H1 (cell line): Measurements from ENCODE around the gene BRD7. TPM values are rescaled to one million over a fixed set of nuclear protein-coding genes. Genes with fewer than 3 reads are reported as not detected.

ENCODE experiments used
- CTCF ChIA-PET: fragments of 300-600 bp; sonication (Branson Sonifier 250); formaldehyde crosslinking; loops from one replicate; lab custom pipeline; 2021; ENCODE audit not compliant: partially characterized antibody; lab: Charles Lee
- POLR2A ChIA-PET: fragments of 300-600 bp; sonication (Branson Sonifier 250); formaldehyde crosslinking; loops from one replicate; lab custom pipeline; 2021; ENCODE audit warnings: inconsistent platforms; ENCODE audit not compliant: partially characterized antibody; lab: Charles Lee
- DNase-seq, 2 experiments: peaks; one replicate each; pipeline versions ENCODE4 v3.0.0 to v3.0.0-alpha.2; 2010 to 2022; ENCODE audit warnings: low spot score in 2 of 2, low read depth in 1 of 2, mixed read lengths in 1 of 2
- FAIRE-seq: peaks from 2 replicates; lab custom pipeline; 2011; peaks lifted over from hg19 to GRCh38; lab: Jason Lieb, UNC
- H2AFZ ChIP-seq: 2 replicates; pipeline ENCODE4 v1.8.1; 2012; ENCODE audit warnings: low read length, inconsistent platforms
- H2AK5ac ChIP-seq: 2 replicates; pipeline ENCODE4 v1.6.1; 2013; ENCODE audit warnings: low read depth, low read length
- H2BK120ac ChIP-seq: replicated peaks from 2 replicates; pipeline ENCODE3; 2013; ENCODE audit warnings: low read depth, low read length, inconsistent platforms
- H2BK12ac ChIP-seq: 2 replicates; pipeline ENCODE4 v1.6.1; 2013; ENCODE audit warnings: low read depth, low read length
- H2BK15ac ChIP-seq: 2 replicates; pipeline ENCODE4 v1.6.1; 2013; ENCODE audit warnings: low read length
- H2BK20ac ChIP-seq: 2 replicates; pipeline ENCODE4 v1.6.1; 2013; ENCODE audit warnings: low read length
- H2BK5ac ChIP-seq: 2 replicates; pipeline ENCODE4 v1.6.1; 2013; ENCODE audit warnings: low read depth, low read length
- H3K14ac ChIP-seq: 2 replicates; pipeline ENCODE4 v1.6.1; 2013; ENCODE audit warnings: inconsistent platforms; ENCODE audit not compliant: insufficient read length
- H3K18ac ChIP-seq: 2 replicates; pipeline ENCODE4 v1.6.1; 2013; ENCODE audit warnings: low read length; ENCODE audit errors: extremely low read depth
- H3K23ac ChIP-seq: 2 replicates; pipeline ENCODE4 v1.6.1; 2013; ENCODE audit warnings: inconsistent platforms; ENCODE audit not compliant: insufficient read length
- H3K23me2 ChIP-seq: 2 replicates; pipeline ENCODE4 v1.6.1; 2013; ENCODE audit warnings: low read depth, low read length
- H3K27ac ChIP-seq: 2 replicates; pipeline ENCODE4 v1.6.1; 2011; ENCODE audit warnings: low read depth, low read length, inconsistent platforms
- H3K27me3 ChIP-seq, 4 experiments: replicated peaks in 1 of 4; 1 replicate in 1 of 4; 2 replicates in 3 of 4; pipeline versions ENCODE4 v1.6.1 to v1.8.1; 2011 to 2013; ENCODE audit warnings: low read length in 3 of 4, mild to moderate bottlenecking in 3 of 4, inconsistent platforms in 2 of 4, mixed read lengths in 2 of 4, moderate library complexity in 1 of 4; ENCODE audit not compliant: control insufficient read depth in 3 of 4, insufficient read depth in 3 of 4; ENCODE audit errors: extremely low read depth in 1 of 4
- H3K36me3 ChIP-seq, 4 experiments: 2 replicates each; pipeline versions ENCODE4 v1.6.1 to v1.8.1; 2011 to 2013; ENCODE audit warnings: mild to moderate bottlenecking in 4 of 4, low read length in 3 of 4, moderate library complexity in 2 of 4, control low read depth in 1 of 4, inconsistent platforms in 1 of 4; ENCODE audit not compliant: insufficient read depth in 4 of 4, control insufficient read depth in 2 of 4
- H3K4ac ChIP-seq: replicated peaks from 2 replicates; pipeline ENCODE3; 2013; ENCODE audit warnings: low read length, low read depth, mixed read lengths, inconsistent platforms; ENCODE audit not compliant: insufficient read length
- H3K4me1 ChIP-seq, 4 experiments: replicated peaks in 1 of 4; 1 replicate in 1 of 4; 2 replicates in 3 of 4; pipeline versions ENCODE4 v1.6.1 to v1.8.1; 2011 to 2013; ENCODE audit warnings: low read length in 3 of 4, inconsistent platforms in 2 of 4, mixed read lengths in 1 of 4; ENCODE audit not compliant: insufficient read depth in 4 of 4, control insufficient read depth in 3 of 4
- H3K4me2 ChIP-seq, 2 experiments: 2 replicates each; pipeline versions ENCODE4 v1.6.1 to v1.8.1; 2011 to 2013; ENCODE audit warnings: low read depth in 2 of 2, low read length in 2 of 2, control low read depth in 1 of 2, inconsistent platforms in 1 of 2, mild to moderate bottlenecking in 1 of 2; ENCODE audit not compliant: insufficient read depth in 1 of 2
- H3K4me3 ChIP-seq, 4 experiments: fragments of 200-600, 300-600 bp in 1 of 4; sonication (generic), shearing (Covaris generic), sonication (Bioruptor Twin) in 1 of 4; 2 replicates each; pipeline versions ENCODE4 v1.5.1 to v1.8.1; 2011 to 2016; ENCODE audit warnings: low read length in 4 of 4, low read depth in 3 of 4, control low read depth in 2 of 4, inconsistent platforms in 2 of 4, mild to moderate bottlenecking in 2 of 4, mixed read lengths in 1 of 4, moderate library complexity in 1 of 4; ENCODE audit not compliant: insufficient read depth in 2 of 4; ENCODE audit errors: extremely low read depth in 1 of 4
- H3K56ac ChIP-seq: replicated peaks from 2 replicates; pipeline ENCODE3; 2013; ENCODE audit warnings: low read depth, mild to moderate bottlenecking, mixed read lengths, low read length, inconsistent platforms; ENCODE audit not compliant: insufficient read length
- H3K79me1 ChIP-seq: 2 replicates; pipeline ENCODE4 v1.6.1; 2013; ENCODE audit warnings: low read depth, low read length, control low read depth
- H3K79me2 ChIP-seq, 2 experiments: 2 replicates each; pipeline versions ENCODE4 v1.6.1 to v1.8.1; 2012 to 2013; ENCODE audit warnings: low read length in 2 of 2, mild to moderate bottlenecking in 2 of 2, inconsistent platforms in 1 of 2; ENCODE audit not compliant: insufficient read depth in 2 of 2, control insufficient read depth in 1 of 2
- H3K9ac ChIP-seq, 4 experiments: replicated peaks in 1 of 4; 1 replicate in 1 of 4; 2 replicates in 3 of 4; pipeline versions ENCODE4 v1.6.1 to v1.8.1; 2011 to 2013; ENCODE audit warnings: low read depth in 3 of 4, low read length in 3 of 4, control low read depth in 2 of 4, mild to moderate bottlenecking in 2 of 4, moderate library complexity in 2 of 4, inconsistent platforms in 1 of 4; ENCODE audit errors: extremely low read depth in 1 of 4
- H3K9me3 ChIP-seq, 2 experiments: 2 replicates each; pipeline versions ENCODE4 v1.6.1 to v1.8.1; 2012 to 2013; ENCODE audit warnings: mild to moderate bottlenecking in 2 of 2, moderate library complexity in 2 of 2, control low read depth in 1 of 2, inconsistent platforms in 1 of 2, low read depth in 1 of 2, low read length in 1 of 2, mixed read lengths in 1 of 2; ENCODE audit not compliant: insufficient read depth in 2 of 2
- H4K20me1 ChIP-seq, 2 experiments: replicated peaks in 1 of 2; 2 replicates each; pipeline versions ENCODE3 to v1.8.1; 2011 to 2013; ENCODE audit warnings: inconsistent platforms in 2 of 2, low read length in 2 of 2, mild to moderate bottlenecking in 1 of 2; ENCODE audit not compliant: insufficient read depth in 2 of 2, control insufficient read depth in 1 of 2
- H4K5ac ChIP-seq: 2 replicates; pipeline ENCODE4 v1.6.1; 2013; ENCODE audit warnings: low read length, low read depth, mixed read lengths, inconsistent platforms; ENCODE audit not compliant: insufficient read length
- H4K8ac ChIP-seq: 2 replicates; pipeline ENCODE4 v1.8.0; 2013; ENCODE audit warnings: mild to moderate bottlenecking, moderate library complexity, low read length, inconsistent platforms; ENCODE audit not compliant: insufficient read depth; ENCODE audit errors: extremely low read depth
- H4K91ac ChIP-seq: replicated peaks from 2 replicates; pipeline ENCODE3; 2013; ENCODE audit warnings: low read length, mixed read lengths, inconsistent platforms; ENCODE audit not compliant: insufficient read length
- WGBS, 2 experiments: shearing (Covaris generic) in 1 of 2; methylation state at CpG; one replicate each; pipeline versions ENCODE4 v1.1.6 to v1.1.7; 2013 to 2015; ENCODE audit warnings: low lambda C conversion rate in 2 of 2, mixed read lengths in 2 of 2, inconsistent platforms in 1 of 2, low coverage in 1 of 2, missing lambda C conversion rate in 1 of 2; ENCODE audit not compliant: insufficient replicate concordance in 2 of 2, insufficient coverage in 1 of 2, insufficient read length in 1 of 2; ENCODE audit errors: extremely low coverage in 1 of 2, missing lambda C conversion rate in 1 of 2; 5-methylcytosine and 5-hydroxymethylcytosine counted together
- polyA plus RNA-seq, 7 experiments: library from polyadenylated mRNA; depleted of rRNA in 3 of 7; stranded (reverse) in 5 of 7; unstranded in 2 of 7; fragments of >200 nt in 5 of 7; fragments of 200-250 nt in 2 of 7; gene quantifications; 1 replicate in 5 of 7; 2 replicates in 1 of 7; 4 replicates in 1 of 7; pipeline versions ENCODE4 v1.2.1 to v1.2.3, GENCODE V29; 2011 to 2013; ENCODE audit warnings: missing spikeins in 2 of 7, mixed read lengths in 2 of 7
- total RNA-seq: library from RNA; stranded (reverse); fragmentation: NEBNext Ultra II Directional; extraction: Animal tissue kit (Norgen Biotek cat#: 25700); gene quantifications from 2 replicates; pipeline ENCODE4 v1.2.1, GENCODE V29; 2021

BRD7 gene
- total and polyA plus RNA-seq, 2 of the 8 experiments (the other 6 are each of a cell fraction or from before 2014, with no cell fraction given): 42.5 to 120 TPM

DNA sequence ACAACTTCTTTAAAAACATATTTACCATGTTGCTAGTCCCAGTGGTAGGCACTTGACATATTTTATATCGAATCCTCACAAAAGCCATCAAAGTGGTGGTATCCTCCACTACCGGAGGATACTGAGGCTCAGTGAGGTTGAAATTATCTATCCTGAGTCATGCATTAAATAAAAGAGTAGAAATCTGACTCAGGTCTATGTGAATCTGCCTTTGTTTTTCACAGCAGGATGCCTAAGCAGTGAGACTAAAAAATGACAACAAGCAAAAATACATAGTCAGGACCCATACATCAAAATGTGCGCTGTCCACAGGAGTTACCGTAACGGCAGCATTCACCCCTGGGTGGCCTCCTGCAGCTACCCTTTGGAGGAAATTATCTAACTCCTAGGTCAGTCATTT lies 17.7 kb downstream of the BRD7 start:
- H3K4me2 ChIP-seq: no peak overlapping the region
- H3K18ac ChIP-seq: no peak overlapping the region
- no peaks in the 10 kb centered on the region for H3K27me3 ChIP-seq
- H4K20me1 ChIP-seq: peaks cover 0 to 2% of the 10 kb centered on the region in 2 experiments
- no peak overlapping the region for H2BK20ac ChIP-seq
- no peaks in the 10 kb centered on the region for H3K9me3 ChIP-seq
- H2BK120ac ChIP-seq: no peak overlapping the region
- H3K9ac ChIP-seq: no peak overlapping the region
- no peaks in the 10 kb centered on the region for H3K23me2 ChIP-seq
- H3K56ac ChIP-seq: no peak overlapping the region
- H2AFZ ChIP-seq: no peak overlapping the region
- ChIA-PET POLR2A (no interaction called here), CTCF (interaction anchor here (0.6 to 3.1 kb wide), 3 partner anchors 10 to 278 kb away, joined by 3 to 6 read pairs (median 3); no protein-coding TSS in a partner anchor)
- no peak overlapping the region for H4K91ac ChIP-seq
- H2BK5ac ChIP-seq: no peak overlapping the region
- H3K36me3 ChIP-seq: peaks cover 2 to 52% (median 25%) of the 10 kb centered on the region in 4 experiments; a peak in 7 of 8 replicates
- H3K23ac ChIP-seq: no peak overlapping the region
- no peak overlapping the region for H4K5ac ChIP-seq
- no peaks in the 10 kb centered on the region for H3K4me1 ChIP-seq
- no peak overlapping the region for H3K4ac ChIP-seq
- no peak overlapping the region for H3K27ac ChIP-seq
- DNase-seq: no peak
- no peak overlapping the region for H3K4me3 ChIP-seq
- no peak for FAIRE-seq
- H3K14ac ChIP-seq: no peak overlapping the region
- H2BK15ac ChIP-seq: no peak overlapping the region
- peaks cover 0 to 3% of the 10 kb centered on the region in 2 experiments; a peak in 1 of 4 replicates for H3K79me2 ChIP-seq
- H2BK12ac ChIP-seq: no peak overlapping the region
- 89% methylated on average over 5 of the region's 5 CpGs; no CpG with 5 or more reads in 1 of the 2 experiments for WGBS, 2 experiments
- no peak overlapping the region for H4K8ac ChIP-seq
- H3K79me1 ChIP-seq: no peaks in the 10 kb centered on the region
- no peak overlapping the region for H2AK5ac ChIP-seq
